HG03354 (cell line): ENCODE results near the gene ZNF362.
"Not testable (repeated sequence)": the region's sequence is repeated elsewhere in the genome, so short reads cannot be mapped to it uniquely, and the experiment has no call there.

Experiments used
- ATAC-seq: cut with Tn5 transposase; IDR thresholded peaks from one replicate; pipeline ENCODE4 v1.9.1; 2021; ENCODE audit warnings: mild to moderate bottlenecking; ENCODE audit not compliant: unreplicated experiment, poor library complexity, severe bottlenecking

The ZNF362 gene

DNA sequence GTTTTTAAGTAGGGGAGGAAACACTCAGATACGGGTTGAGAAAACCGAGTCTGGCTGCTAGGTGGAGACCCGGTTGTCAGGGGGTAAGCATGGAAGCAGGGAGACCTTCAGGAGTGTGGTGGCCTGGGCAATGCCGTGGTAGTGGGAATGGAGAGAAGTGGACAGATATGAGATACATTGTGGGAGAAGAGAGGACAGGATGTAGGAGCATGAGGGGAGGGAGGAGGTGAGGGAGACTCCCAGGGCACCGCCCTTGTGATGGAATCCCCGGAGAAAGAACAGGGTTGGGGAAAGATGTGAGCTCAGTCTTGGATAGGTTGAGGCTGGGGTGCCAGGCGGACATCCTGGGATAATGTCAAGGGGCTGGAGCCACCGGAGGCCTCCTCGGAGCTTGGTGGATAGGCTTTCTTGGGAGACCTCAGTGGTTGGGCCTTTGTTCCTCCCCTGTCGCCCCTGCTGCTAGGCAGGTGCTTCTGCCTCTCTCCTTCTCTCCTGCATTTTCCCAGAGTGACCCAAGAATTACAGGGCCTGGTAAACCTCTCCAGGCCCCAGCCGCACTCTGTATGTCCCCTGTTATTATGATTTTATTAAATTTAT is 21.3 kb downstream of the ZNF362 start:
- ATAC-seq = no peak

DNA sequence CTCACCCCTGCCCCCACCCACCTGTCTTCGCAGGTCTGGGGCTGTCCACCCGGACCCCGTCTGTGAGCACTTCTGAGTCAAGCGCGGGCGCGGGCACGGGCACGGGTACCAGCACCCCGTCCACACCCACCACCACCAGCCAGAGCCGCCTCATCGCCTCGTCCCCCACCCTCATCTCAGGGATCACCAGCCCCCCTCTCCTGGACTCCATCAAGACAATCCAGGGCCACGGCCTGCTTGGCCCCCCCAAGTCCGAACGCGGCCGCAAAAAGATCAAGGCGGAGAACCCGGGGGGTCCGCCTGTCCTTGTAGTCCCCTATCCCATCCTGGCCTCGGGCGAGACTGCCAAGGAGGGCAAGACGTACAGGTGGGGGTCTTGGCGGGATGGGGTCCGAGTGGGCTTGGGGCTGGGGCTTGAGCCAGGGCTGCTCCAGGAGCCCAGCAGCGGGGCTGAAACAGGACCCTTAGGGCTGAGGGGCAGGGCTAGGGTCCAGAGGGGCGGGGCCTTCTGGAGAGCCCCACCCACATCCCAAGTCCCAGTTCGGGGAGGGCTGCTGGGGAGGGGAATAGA is 23.9 kb downstream of the ZNF362 start:
- no peak for ATAC-seq

GRCh38 chr1:33281554-33282303 is 25.4 kb downstream of the ZNF362 start:
- ATAC-seq = no peak

GRCh38 chr1:33282791-33283190 is 26.5 kb downstream of the ZNF362 start:
- no peak for ATAC-seq

GRCh38 chr1:33284049-33284448 is 27.8 kb downstream of the ZNF362 start:
- no peak for ATAC-seq

- ATAC-seq = no peak
These were observed 30.3 kb downstream of the ZNF362 start for GRCh38 chr1:33286451-33287185.

DNA sequence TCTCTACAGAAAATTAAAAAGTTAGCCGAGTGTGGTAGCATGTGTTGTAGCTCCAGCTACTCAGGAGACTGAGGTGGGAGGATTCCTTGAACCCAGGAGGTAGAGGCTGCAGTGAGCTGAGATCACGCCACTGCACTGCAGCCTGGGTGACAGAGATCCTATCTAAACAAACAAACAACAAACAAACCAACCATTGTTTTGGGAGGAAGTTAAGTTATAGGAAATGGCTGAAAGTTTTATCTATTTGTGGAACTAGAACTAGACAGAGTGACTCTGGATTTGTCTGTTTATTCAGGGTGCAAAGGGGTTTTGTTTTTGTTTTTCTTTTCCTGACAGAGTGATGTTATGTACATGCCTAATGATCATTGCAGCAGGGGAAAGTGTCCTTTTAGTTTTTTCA is 31.0 kb downstream of the ZNF362 start:
- no peak for ATAC-seq

GRCh38 chr1:33288976-33289857 is 32.9 kb downstream of the ZNF362 start:
- no peak for ATAC-seq

DNA sequence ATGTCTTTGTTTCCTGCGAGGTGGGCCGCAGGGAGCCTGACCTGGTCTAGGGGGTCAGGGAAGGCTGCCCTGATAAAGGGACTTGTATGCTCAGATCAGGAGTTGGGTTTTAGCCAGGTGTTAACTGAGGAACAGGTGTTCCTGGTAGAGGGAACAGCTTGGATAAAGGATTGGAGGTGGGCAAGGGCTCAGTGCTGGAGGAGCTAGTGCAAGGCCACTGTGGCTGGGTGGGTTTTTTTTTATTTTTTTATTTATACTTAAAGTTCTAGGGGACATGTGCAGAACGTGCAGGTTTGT is 33.5 kb downstream of the ZNF362 start:
- no peak for ATAC-seq

- ATAC-seq = not testable (repeated sequence)
These were observed 34.3 kb downstream of the ZNF362 start for GRCh38 chr1:33290615-33291014.

DNA sequence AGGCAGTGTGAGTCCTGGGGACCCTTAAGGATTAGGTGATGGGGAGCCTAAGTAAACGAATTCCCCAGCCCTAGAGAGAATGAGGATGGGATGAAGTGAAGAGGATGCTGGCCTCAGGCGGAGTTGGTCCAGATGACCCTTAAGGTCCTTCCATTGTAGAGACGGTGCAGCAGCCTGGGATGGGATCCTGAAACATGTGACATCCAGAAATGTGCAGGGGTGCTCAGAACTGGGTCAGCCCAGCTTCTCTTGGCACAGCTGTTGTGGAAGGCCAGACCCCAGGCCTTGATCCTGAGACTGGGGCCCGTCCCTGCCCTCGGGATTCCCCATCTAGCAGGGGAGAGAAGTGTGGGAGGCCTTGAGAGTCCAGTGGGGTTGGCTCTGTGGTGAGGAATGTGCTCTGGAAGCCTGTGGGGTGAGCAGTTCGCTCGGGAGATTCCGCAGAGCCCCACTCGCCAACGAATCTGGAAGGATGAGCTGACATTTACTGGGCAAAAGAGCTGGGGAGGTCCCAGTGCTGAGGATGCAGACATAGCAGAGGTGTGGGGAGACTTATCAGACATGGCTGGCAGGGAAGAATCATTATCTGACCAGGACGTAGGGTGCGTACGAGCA is 36.5 kb downstream of the ZNF362 start:
- no peak for ATAC-seq

DNA sequence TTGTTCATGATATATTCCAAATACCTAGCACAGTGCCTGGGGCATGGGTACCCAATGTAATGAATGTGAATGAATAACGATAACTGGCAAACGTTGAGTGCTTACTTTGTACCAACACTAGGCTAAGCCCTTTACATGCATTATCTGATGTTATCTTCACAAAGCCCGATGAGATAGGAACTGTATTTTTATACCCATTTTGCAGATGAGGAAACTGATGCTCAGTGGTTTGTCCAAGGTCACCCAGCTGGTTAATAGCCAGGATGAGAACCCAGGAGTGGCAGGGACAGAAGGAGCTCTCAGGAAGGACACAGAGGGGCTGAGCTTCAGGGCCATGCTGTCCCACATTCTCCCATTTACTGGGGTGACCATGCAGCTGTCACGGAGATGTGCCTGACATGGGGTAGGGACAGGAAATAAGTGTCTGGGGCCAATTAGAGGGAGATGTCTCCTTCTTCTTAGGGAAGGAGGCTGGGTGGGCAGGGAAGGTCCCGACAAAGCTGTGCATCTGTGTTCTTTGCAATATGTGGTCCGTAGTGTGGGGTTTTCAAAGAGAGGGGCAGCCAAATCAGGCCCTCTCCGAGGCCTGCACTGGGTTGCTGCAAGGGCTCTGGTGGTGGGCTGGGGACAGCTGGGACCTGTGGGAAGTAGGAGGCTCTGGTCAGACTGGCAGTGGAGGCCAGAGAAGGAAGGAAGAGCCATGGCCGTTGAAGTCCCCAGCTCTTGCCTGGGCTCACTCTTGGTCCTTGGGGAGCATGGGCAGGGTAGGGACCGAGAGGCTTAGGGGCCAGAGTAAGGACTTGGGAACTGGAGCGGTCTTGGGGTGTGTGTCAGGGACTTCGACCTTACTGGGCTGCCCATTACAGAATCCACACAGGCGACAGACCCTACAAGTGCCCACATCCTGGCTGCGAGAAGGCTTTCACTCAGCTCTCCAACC is 38.0 kb downstream of the ZNF362 start:
- ATAC-seq = no peak

DNA sequence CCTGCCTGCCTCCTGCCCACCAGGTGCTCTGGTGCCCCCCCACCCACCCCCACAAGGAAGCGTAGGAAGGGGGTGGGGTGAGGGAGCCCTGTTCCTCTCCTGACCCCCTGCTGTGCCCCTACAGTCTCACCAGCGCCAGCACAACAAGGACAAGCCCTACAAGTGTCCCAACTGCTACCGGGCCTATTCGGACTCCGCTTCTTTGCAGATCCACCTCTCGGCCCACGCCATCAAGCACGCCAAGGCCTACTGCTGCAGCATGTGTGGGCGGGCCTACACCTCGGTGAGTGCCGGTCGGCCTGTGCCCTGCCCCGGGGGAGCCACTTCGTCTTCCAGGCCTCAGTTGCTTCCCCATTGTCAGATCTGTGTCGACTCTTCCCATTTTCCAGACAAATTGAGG is 38.7 kb downstream of the ZNF362 start:
- ATAC-seq = no peak

GRCh38 chr1:33295450-33296081 is 39.3 kb downstream of the ZNF362 start:
- no peak for ATAC-seq

DNA sequence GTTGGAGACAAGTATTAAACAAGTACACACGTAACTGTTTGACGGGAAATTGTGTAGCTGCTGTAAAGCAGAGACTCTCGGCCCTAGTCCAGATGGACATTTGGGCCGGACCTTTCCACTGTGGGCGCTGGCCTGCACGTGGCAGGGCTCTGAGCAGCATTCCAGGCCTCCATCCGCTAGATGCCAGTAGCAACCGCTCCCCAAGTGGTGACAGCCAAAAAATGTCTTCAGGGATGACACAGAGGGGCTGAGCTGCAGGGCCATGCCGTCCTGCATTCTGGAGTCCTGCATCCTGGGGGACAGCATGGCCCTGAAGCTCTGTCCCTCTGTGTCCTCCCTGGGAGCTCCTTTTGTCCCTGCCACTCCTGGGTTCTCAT is 39.8 kb downstream of the ZNF362 start:
- ATAC-seq = no peak

DNA sequence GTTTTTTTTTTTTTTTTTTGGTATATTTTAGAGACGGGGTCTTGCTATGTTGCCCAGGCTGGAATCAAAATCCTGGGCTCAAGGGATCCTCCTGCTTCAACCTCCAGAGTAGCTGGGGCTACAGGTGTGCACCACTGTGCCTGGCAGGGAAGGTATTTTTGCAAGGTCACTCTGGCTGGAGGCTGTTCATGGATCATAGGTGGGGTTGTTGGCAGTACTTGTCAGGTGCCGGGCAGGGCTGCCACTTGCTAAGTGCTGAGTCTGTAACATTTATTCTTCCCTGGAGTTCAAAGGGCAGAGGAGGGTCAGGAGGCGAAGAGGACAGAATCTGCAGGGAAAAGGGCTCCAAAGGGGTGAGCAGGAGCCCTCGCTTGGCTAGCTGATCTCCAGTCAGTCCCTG is 40.5 kb downstream of the ZNF362 start:
- ATAC-seq = no peak

- no peak for ATAC-seq
These were observed 41.8 kb downstream of the ZNF362 start for GRCh38 chr1:33297911-33298622.
